OCI-LY7 (cell line): ENCODE results near the gene ACAN. TPM values are rescaled to one million over a fixed set of nuclear protein-coding genes. Genes with fewer than 3 reads are reported as not detected.

Experiments
- total RNA-seq, 2 experiments: library from RNA; depleted of rRNA in 1 of 2; stranded (reverse); fragments of >200 nt in 1 of 2; shearing (Covaris generic) in 1 of 2; gene quantifications; 2 replicates each; pipeline ENCODE4 v1.2.3, GENCODE V29; 2014 to 2022

ACAN gene
- total RNA-seq, 2 experiments from 2014 or later = not detected

Other genes starting within 250 kb of the ACAN start
- 55.9 and 66.6 TPM in 2 replicates for gene AEN, start 182.1 kb upstream of the ACAN start, total RNA-seq (2014; rRNA removed; shearing (Covaris generic))
- 41.7 and 43.1 TPM in 2 replicates for gene AEN, start 182.1 kb upstream of the ACAN start, total RNA-seq (2022)
- 345 and 502 TPM in 2 replicates for gene ISG20, start 164.4 kb upstream of the ACAN start, total RNA-seq (2014; rRNA removed; shearing (Covaris generic))
- gene ISG20, start 164.4 kb upstream of the ACAN start, total RNA-seq (2022) = 244 and 310 TPM in 2 replicates
- gene HAPLN3, start 92.1 kb downstream of the ACAN start, total RNA-seq (2014; rRNA removed; shearing (Covaris generic)) = 0.26 and 0.98 TPM in 2 replicates
- gene HAPLN3, start 92.1 kb downstream of the ACAN start, total RNA-seq (2022) = 0.93 and 2.0 TPM in 2 replicates
- gene MFGE8, start 109.9 kb downstream of the ACAN start, total RNA-seq (2014; rRNA removed; shearing (Covaris generic)) = 9.8 and 11.8 TPM in 2 replicates
- gene MFGE8, start 109.9 kb downstream of the ACAN start, total RNA-seq (2022) = 70.4 and 78.7 TPM in 2 replicates